Hepatic stellate cell (primary cell): ENCODE measurements around the gene PTCH1.
A peak's percentile ranks its signal among the peaks of the same experiment; 100 is the strongest.

Experiments
- DNase-seq: peaks from one replicate; pipeline ENCODE4 v3.0.0; 2011; ENCODE audit warnings: low spot score

PTCH1 gene

GRCh38 chr9:95511952-95512708 lies 4.6 kb downstream of the PTCH1 start:
- no peak for DNase-seq

GRCh38 chr9:95511616-95511931 lies 5.2 kb downstream of the PTCH1 start:
- DNase-seq = no peak

GRCh38 chr9:95510709-95511615 lies 5.8 kb downstream of the PTCH1 start:
- peak; percentile 91 for DNase-seq

- no peak for DNase-seq
Measured at GRCh38 chr9:95509851-95510708, 6.7 kb downstream of the PTCH1 start.

GRCh38 chr9:95508968-95509850 lies 7.6 kb downstream of the PTCH1 start:
- DNase-seq = peak; percentile 80

- no peak for DNase-seq
Measured at GRCh38 chr9:95508242-95508967, 8.4 kb downstream of the PTCH1 start.

GRCh38 chr9:95507464-95508241 lies 9.1 kb downstream of the PTCH1 start:
- DNase-seq = no peak

- no peak for DNase-seq
Measured at GRCh38 chr9:95506678-95507463, 9.9 kb downstream of the PTCH1 start.

GRCh38 chr9:95506428-95506677 lies 10.4 kb downstream of the PTCH1 start:
- no peak for DNase-seq

GRCh38 chr9:95505717-95506427 lies 10.9 kb downstream of the PTCH1 start:
- DNase-seq = no peak

GRCh38 chr9:95505072-95505716 lies 11.6 kb downstream of the PTCH1 start:
- DNase-seq = no peak

- DNase-seq = no peak
Measured at GRCh38 chr9:95504053-95504963, 12.5 kb downstream of the PTCH1 start.

- DNase-seq = no peak
Measured at GRCh38 chr9:95503369-95503768, 13.4 kb downstream of the PTCH1 start.

GRCh38 chr9:95502248-95502647 lies 14.5 kb downstream of the PTCH1 start:
- DNase-seq = no peak

- no peak for DNase-seq
Measured at GRCh38 chr9:95499847-95500246, 16.9 kb downstream of the PTCH1 start.

- no peak for DNase-seq
Measured at GRCh38 chr9:95499046-95499676, 17.6 kb downstream of the PTCH1 start.

- DNase-seq = no peak
Measured at GRCh38 chr9:95498641-95499040, 18.1 kb downstream of the PTCH1 start.
